Left hindlimb (tissue), 1 donor: ENCODE data around the gene ATP7A.
"Not testable (repeated sequence)": the region's sequence is repeated elsewhere in the genome, so short reads cannot be mapped to it uniquely, and the experiment has no call there.

Experiments
- DNase-seq: peaks from one replicate; pipeline ENCODE4 v3.0.0-alpha.2; 2018

The ATP7A gene

DNA sequence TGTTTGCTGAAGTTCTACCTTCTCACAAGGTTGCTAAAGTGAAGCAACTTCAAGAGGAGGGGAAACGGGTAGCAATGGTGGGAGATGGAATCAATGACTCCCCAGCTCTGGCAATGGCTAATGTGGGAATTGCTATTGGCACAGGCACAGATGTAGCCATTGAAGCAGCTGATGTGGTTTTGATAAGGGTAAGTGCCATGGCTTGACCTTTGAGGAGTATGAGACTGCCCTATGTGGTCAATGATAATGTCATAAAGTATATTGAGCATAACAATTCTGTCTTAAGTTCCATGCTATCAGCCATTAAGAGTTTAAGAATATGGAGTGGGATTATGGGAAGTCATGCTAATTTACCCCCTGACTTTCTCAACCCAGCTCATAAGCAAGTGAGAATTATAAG lies 132.1 kb downstream of the ATP7A start:
- no peak for DNase-seq

DNA sequence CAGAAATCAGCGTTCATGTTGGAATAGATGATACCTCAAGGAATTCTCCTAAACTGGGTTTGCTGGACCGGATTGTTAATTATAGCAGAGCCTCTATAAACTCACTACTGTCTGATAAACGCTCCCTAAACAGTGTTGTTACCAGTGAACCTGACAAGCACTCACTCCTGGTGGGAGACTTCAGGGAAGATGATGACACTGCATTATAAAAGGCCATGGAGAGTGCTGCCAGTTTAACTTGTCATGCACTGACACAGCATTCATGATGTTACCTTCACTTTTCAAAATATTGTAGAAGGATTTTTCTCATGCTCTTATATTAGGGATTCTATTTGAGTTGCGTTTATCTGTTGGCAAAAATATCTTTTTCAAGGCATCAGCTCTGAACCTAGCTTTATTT lies 135.9 kb downstream of the ATP7A start:
- no peak for DNase-seq

DNA sequence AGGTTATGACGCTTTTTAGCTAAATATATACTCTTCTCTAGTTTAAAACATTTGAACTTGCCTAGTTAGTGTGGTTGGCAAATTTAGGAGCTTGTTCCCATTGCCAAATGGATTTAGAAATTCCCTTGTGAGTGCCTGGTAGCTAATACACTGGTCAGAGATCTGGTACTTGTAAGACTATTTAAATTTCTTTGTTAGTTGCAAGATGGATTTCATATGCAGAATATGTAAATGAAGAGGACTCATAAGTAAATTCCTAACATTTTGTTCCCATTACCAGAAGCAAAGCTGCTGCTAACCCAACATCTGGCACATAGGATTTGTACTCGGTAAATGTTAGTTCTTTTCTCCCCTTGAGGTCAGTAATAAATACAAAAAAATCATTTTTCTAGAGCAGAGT lies 137.6 kb downstream of the ATP7A start:
- no peak for DNase-seq

DNA sequence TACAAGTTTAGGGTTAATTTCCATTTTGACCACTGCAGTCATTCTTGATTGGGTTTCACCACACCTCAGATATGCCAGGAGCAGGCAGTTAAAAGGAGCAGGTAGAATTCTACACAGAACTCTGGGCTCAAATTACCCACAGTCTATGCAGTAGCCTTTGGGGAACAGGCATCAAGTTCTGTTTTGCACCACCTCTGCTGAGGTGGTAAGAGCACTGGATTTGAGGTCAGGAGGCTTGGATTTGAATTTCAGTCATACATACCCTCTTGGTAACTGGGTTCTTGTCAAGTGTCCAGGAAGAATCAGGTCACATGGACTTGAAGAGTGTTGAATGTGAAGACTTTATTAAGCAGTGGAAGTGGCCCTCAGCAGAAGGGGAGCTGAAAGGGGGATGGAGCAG lies 153.2 kb downstream of the ATP7A start:
- DNase-seq: no peak

DNA sequence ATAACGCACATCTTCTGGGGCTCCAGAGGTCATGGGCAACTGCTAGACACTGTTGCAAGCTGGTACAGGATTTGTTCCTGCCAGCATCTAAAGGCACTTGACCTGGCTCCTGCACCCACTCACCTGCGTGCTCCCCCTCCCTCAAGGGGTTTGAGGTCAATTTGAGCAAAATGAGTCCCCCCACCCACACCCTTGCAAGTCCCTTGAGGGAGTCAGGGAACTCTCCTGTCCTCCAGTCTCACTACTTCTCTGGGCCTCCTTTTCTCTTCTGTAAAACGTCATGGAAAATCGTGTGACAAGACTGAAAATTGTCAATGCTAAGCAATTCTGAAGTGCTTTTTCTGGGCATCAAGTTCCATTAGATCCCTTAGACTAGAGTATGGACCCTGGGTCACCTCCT lies 153.7 kb downstream of the ATP7A start:
- no peak for DNase-seq

DNA sequence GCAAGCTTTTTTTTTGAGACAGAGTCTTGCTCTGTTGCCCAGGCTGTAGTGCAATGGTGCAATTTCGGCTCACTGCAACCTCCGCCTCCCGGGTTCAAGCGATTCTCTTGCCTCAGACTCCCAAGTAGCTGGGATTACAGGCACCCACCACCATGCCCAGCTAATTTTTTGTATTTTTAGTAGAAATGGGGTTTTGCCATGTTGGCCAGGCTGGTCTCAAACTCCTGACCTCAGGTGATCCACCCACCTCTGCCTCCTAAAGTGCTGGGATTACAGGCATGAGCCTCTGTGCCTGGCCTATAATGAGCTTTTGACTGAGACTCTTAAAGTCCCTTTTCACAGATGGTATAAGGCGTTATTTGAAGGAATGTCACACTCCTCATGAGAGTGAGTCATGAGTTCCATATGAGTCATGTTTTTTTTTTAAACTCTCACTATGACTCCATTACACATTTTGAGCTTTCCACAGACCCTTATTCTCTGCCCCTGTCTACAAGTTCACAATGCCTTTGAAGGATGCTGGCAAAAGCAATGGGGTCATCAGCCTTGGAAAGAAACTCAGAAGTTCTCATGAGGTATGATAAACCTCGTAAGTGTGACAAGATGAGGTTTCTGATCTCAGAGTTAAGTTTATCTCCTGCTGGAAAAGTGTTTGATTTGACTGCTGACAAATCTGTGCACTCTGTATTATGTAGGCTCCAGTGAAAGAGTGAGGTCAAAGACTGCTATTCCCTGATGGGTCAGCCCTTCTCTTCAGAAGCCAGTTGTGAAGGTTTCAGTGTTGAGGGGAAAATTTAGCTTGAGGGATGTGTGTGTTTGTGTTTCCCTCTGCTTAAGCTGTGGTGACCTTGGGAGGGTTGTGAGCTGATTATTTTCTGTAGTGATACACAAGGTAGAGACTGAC lies 154.5 kb downstream of the ATP7A start:
- DNase-seq: not testable (repeated sequence)

DNA sequence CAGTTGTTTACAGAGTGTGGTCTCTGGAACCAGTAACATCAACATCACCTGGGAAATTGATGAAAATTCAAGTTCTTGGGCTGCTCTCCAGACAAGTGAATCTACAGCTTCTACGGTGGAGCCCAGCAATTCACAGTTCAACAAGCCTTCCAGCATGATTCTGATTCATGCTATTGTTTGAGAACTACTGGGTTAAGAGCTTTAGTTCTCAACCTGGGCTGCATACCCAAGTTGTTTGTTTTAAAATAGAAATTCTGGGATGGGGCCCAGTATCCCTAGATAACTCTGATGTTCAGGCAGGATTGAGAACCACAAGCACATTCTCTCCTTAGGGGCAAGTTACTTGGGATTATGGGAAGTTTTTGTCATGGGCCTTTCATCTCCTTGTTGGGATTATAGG lies 155.6 kb downstream of the ATP7A start:
- no peak for DNase-seq

DNA sequence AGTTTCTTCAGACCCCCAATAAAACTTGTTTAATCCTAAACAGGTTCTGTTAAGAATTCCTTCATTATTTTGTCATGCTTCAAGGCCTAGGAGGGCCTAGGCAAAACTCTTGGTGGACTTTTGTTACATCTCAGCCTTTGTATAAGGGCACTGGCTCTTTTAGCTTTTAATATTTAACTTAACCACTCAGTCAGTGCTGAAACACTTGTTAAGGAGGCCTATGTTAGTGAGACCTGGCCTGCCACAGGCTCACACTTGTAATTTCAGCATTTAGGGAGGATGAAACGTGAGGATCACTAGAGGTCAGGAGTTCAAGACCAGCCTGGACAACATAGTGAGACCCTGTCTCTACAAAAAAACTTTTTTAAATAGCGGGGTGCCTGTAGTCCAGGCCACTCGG lies 160.8 kb downstream of the ATP7A start:
- no peak for DNase-seq

DNA sequence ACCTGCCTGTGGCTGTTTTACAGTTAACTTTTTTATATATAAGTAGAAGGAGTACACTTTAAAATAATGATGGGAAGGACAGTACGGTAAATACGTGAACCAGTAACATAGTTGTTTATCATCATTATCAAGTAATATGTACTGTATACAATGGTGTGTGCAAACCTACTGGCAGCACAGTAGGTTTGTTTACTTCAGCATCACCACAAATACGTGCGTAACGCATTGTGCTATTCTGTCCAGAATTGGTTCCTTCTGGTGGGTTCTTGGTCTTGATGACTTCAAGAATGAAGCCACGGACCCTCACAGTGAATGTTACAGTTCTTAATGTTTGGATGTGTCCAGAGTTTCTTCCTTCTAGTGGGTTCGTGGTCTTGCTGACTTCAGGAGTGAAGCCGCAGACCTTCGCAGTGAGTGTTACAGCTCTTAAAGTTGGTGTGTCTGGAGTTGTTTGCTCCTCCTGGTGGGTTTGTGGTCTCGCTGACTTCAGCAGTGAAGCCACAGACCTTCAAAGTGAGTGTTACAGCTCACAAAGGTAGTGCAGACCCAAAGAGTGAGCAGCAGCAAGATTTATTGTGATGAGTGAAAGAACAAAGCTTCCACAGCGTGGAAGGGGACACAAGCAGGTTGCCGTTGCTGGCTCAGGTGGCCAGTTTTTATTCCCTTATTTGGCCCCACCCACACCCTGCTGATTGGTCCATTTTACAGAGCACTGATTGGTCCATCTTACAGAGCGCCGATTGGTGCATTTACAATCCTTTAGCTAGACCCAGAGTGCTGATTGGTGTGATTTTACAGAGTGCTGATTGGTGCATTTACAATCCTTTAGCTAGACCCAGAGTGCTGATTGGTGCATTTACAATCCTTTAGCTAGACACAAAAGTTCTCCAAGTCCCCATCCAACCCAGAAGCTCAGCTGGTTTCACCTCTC lies 162.9 kb downstream of the ATP7A start:
- not testable (repeated sequence) for DNase-seq

DNA sequence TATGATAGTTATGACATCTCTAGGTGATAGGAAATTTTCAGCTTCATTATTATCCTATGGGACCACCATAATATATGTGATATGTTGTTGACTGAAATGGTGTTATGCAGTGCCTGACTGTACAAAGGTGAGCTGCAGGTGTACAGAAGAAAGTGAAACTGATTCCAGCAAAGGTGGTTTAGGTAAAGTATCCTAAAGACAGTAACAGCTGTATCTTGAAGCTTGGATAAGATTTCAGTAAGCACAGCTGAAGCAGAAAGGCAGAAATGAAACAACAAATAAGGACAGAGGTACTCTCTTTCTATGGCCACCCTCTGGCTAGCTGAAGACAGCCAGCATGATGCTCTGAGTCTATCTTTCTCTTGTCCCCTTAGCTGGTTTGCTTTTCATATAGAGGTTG lies 163.6 kb downstream of the ATP7A start:
- DNase-seq: no peak

DNA sequence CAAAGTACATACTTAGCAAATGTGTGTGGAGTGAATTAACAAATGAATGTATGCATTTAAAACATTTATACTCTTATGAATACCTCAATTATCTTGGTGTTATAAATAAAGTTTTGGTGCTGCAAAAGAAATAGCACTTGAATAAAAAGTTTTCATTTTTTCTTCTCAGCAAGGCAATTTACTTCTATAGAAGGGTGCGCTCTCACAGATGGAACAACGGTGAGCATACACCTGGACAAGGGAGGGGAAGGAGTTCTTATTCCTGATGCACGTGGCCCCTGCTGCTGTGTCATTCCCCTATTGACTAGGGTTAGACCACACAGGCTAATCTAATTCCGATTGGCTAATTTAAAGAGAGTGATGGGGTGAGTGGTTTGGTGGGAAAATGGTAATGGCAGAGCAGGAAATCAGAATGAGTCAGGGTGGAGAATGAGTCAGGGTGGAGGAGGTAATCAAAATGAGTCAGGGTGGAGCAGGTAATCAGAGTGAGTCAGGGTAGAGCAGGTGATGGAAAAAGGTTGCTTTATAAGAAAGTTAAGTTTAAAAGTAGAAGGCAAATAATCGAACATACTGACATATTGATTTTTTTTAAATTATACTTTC lies 165.4 kb downstream of the ATP7A start:
- DNase-seq: no peak

DNA sequence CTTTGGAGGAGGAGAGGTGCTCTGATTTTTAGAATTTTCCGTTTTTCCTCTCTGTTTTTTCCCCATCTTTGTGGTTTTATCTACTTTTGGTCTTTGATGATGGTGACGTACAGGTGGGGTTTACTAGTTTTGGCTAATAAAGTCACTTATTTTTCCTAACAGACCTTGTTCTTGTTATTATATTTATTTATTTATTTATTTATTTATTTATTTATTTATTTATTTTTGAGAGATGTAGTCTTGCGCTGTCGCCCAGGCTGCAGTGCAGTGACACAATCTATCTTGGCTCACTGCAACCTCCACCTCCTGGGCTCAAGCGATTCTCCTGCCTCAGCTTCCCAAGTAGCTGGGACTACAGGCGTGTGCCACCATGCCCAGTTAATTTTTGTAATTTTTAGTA lies 170.9 kb downstream of the ATP7A start:
- not testable (repeated sequence) for DNase-seq

DNA sequence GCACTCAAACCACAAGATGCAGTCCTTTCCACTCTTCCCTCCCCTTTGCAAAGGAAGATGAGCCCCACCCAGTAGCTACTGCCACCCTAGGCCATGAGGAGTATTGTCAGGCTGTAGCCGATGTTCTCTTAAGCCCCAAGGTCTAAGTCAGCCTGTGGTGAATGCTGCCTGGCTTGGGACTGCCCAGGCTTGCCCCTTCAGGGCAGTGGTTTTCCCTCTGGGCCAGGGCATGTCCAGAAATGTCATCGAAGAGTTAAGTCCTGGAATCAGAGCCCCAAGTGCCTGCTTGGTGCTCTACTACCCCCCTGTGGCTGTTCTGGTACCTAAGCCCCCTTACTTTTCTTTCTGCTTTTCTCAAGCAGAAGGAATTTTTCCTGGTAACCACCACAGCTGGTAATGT lies 181.8 kb downstream of the ATP7A start:
- no peak for DNase-seq

DNA sequence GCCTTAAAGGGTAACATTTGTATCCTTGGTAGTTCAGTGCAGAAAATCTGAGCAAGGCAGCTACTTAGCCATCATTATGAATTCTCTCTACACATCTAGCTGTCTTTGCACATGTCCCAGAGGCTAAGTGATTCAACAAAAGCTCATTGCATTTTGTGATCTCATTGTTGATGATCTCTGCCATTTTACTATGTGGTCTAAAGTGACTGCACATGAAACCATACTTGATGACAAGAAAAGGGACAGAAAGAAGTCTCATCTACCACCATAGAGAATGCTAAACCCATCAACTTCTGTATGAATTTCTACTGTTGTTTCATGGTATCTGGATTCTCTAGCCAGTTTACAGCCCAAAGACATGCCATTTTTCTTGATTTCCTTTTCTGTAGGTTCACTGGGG lies 187.6 kb downstream of the ATP7A start:
- DNase-seq: no peak
